Stimulated activated CD4-positive, alpha-beta T cell treated with anti-CD3 and anti-CD28 coated beads, Interleukin-4, amount 100 ng/mL, for 24 hours (primary cell): Measurements from ENCODE around the gene CCDC70.
A peak's percentile ranks its signal among the peaks of the same experiment; 100 is the strongest.
"Not testable (repeated sequence)": the region's sequence is repeated elsewhere in the genome, so short reads cannot be mapped to it uniquely, and the experiment has no call there.

ENCODE experiments used
- DNase-seq: peaks from one replicate; pipeline ENCODE4 v3.0.0-alpha.2; 2020

The CCDC70 gene

GRCh38 chr13:51861723-51862300 lies at the start of gene CCDC70:
TSS of gene CCDC70 (plus strand) at chr13:51861969. CDS start at chr13:51865412, 3,443 bp downstream.
- peak; percentile 27 for DNase-seq

GRCh38 chr13:51814071-51814470 lies 47.7 kb upstream of the CCDC70 start:
- no peak for DNase-seq

- peak; percentile 76 for DNase-seq
Observed at GRCh38 chr13:51814825-51815650, 46.7 kb upstream of the CCDC70 start.

GRCh38 chr13:51815848-51816247 lies 45.9 kb upstream of the CCDC70 start:
- no peak for DNase-seq

- no peak for DNase-seq
Observed at GRCh38 chr13:51816604-51817249, 45.0 kb upstream of the CCDC70 start.

GRCh38 chr13:51817717-51818116 lies 44.1 kb upstream of the CCDC70 start:
- no peak for DNase-seq

- no peak for DNase-seq
Observed at GRCh38 chr13:51818276-51818675, 43.5 kb upstream of the CCDC70 start.

- DNase-seq, result peak; percentile 79
Observed at GRCh38 chr13:51818781-51819511, 42.8 kb upstream of the CCDC70 start.

GRCh38 chr13:51819544-51819943 lies 42.2 kb upstream of the CCDC70 start:
- no peak for DNase-seq

GRCh38 chr13:51820016-51820597 lies 41.7 kb upstream of the CCDC70 start:
- DNase-seq, result no peak

GRCh38 chr13:51821606-51822005 lies 40.2 kb upstream of the CCDC70 start:
- no peak for DNase-seq

GRCh38 chr13:51822106-51822815 lies 39.5 kb upstream of the CCDC70 start:
- no peak for DNase-seq

GRCh38 chr13:51823359-51823758 lies 38.4 kb upstream of the CCDC70 start:
- DNase-seq, result no peak

GRCh38 chr13:51823863-51824262 lies 37.9 kb upstream of the CCDC70 start:
- no peak for DNase-seq

- DNase-seq, result not testable (repeated sequence)
Observed at GRCh38 chr13:51824712-51825111, 37.1 kb upstream of the CCDC70 start.

GRCh38 chr13:51825165-51825592 lies 36.6 kb upstream of the CCDC70 start:
- no peak for DNase-seq

GRCh38 chr13:51825681-51826254 lies 36.0 kb upstream of the CCDC70 start:
- no peak for DNase-seq

GRCh38 chr13:51826606-51827005 lies 35.2 kb upstream of the CCDC70 start:
- DNase-seq, result no peak

- DNase-seq, result no peak
Observed at GRCh38 chr13:51827254-51827653, 34.5 kb upstream of the CCDC70 start.

GRCh38 chr13:51828730-51829567 lies 32.8 kb upstream of the CCDC70 start:
- no peak for DNase-seq

- DNase-seq, result no peak
Observed at GRCh38 chr13:51829568-51829899, 32.2 kb upstream of the CCDC70 start.
